Naive thymus-derived CD8-positive, alpha-beta T cell (primary cell): Measurements from ENCODE around the gene TLCD3A. TPM values are rescaled to one million over a fixed set of nuclear protein-coding genes. Genes with fewer than 3 reads are reported as not detected.
"Not testable (repeated sequence)": the region's sequence is repeated elsewhere in the genome, so short reads cannot be mapped to it uniquely, and the experiment has no call there.

Source experiments
- ATAC-seq, 2 donors: fragments of 150-1000 bp; cut with Tn5 transposase in 1 of 2; sonication (Bioruptor Pico), chemical (Tn5 transposase) in 1 of 2; 1 replicate in 1 of 2; 2 replicates in 1 of 2; pipeline ENCODE4 v1.10.0; 2021; ENCODE audit warnings: mild to moderate bottlenecking in 2 of 2, moderate library complexity in 2 of 2
- POLR2A ChIA-PET: fragments of 350-600 bp; sonication (Branson Sonifier 250); formaldehyde crosslinking; loops from one replicate; lab custom pipeline; 2021; ENCODE audit warnings: antibody characterized with exemption; lab: Charles Lee
- DNase-seq, 10 donors: peaks; one replicate each; pipeline versions ENCODE4 v3.0.0 to v3.0.0-alpha.2; 2020 to 2022
- H3K27ac Mint-ChIP-seq, 10 donors: one replicate each; pipeline ENCODE4 v1.8.0; 2020 to 2022; ENCODE audit warnings: mild to moderate bottlenecking in 10 of 10, mixed read lengths in 10 of 10, moderate library complexity in 4 of 10, inconsistent platforms in 1 of 10
- H3K27me3 Mint-ChIP-seq, 5 donors: one replicate each; pipeline ENCODE4 v1.8.0; 2021 to 2022; ENCODE audit warnings: mixed read lengths in 5 of 5
- H3K36me3 Mint-ChIP-seq, 3 donors: one replicate each; pipeline ENCODE4 v1.8.0; 2020 to 2022; ENCODE audit warnings: mixed read lengths in 3 of 3, mild to moderate bottlenecking in 2 of 3, inconsistent platforms in 1 of 3
- H3K4me1 Mint-ChIP-seq, 4 donors: one replicate each; pipeline ENCODE4 v1.8.0; 2021 to 2022; ENCODE audit warnings: mixed read lengths in 4 of 4
- H3K4me3 Mint-ChIP-seq, 10 donors: one replicate each; pipeline ENCODE4 v1.8.0; 2020 to 2022; ENCODE audit warnings: mild to moderate bottlenecking in 10 of 10, mixed read lengths in 10 of 10, moderate library complexity in 6 of 10, inconsistent platforms in 1 of 10
- H3K9me3 Mint-ChIP-seq, 9 donors: one replicate each; pipeline ENCODE4 v1.8.0; 2020 to 2022; ENCODE audit warnings: mixed read lengths in 9 of 9, mild to moderate bottlenecking in 3 of 9, inconsistent platforms in 1 of 9, moderate library complexity in 1 of 9
- polyA plus RNA-seq, 3 donors: library from polyadenylated mRNA; unstranded; fragments of 300-500 nt; fragmentation: Illumina TruSeq; gene quantifications; one replicate each; pipeline ENCODE4 v1.2.3, GENCODE V29; 2021
- total RNA-seq, 8 experiments: library from RNA in 2 of 8; stranded (reverse) in 2 of 8; gene quantifications; one replicate each; pipeline ENCODE4 v1.2.3 and lab custom pipeline; 2021 to 2026

The TLCD3A gene
- total and polyA plus RNA-seq, 5 experiments from 2014 or later = 0.98 to 3.8 (median 2.0) TPM

- Mint-ChIP-seq H3K36me3 (peaks cover 0 to 71% (median 5%) of the 10 kb centered on the region in 3 donors), H3K4me3 (no peak overlapping the region), H3K9me3 (no peaks in the 10 kb centered on the region), H3K4me1 (peaks cover 5 to 24% (median 12%) of the 10 kb centered on the region in 4 donors), H3K27ac (peak overlapping the region in 5 of 10 donors; percentile 18 to 72 (median 47)), H3K27me3 (no peaks in the 10 kb centered on the region)
- POLR2A ChIA-PET = no interaction called here
- ATAC-seq = no peak
- DNase-seq = no peak
These were observed 9.9 kb downstream of the TLCD3A start for GRCh38 chr17:742147-742793.

DNA sequence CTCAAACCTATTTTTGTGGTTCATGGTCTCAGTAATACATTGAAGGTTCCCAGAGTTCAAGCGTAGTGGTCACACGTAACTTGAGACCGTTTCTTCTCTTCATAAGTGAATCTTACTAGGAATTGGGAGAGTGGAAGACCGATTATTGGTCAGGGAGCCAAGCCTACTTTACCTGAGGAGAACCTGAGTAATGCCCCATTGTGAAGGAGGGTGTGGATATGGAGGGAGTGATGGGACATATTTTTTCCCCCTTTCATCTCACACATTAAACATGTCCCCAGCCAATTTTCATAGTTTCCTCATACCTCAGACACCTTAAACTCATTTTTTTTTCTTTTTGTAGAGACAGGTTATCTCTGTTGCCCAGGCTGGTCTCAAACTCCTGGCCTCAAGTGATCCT lies 10.7 kb downstream of the TLCD3A start:
- DNase-seq (no peak), ATAC-seq (no peak)
- Mint-ChIP-seq H3K9me3 (no peaks in the 10 kb centered on the region), H3K27ac (peak overlapping the region in 2 of 10 donors; percentile 11 to 73), H3K4me1 (peaks cover 10 to 27% (median 15%) of the 10 kb centered on the region in 4 donors), H3K36me3 (peaks cover 0 to 79% (median 5%) of the 10 kb centered on the region in 3 donors), H3K4me3 (no peak overlapping the region), H3K27me3 (no peaks in the 10 kb centered on the region)
- POLR2A ChIA-PET = no interaction called here

GRCh38 chr17:744937-745336 lies 12.5 kb downstream of the TLCD3A start:
- Mint-ChIP-seq H3K4me3 (no peak overlapping the region), H3K27ac (no peak overlapping the region), H3K9me3 (no peaks in the 10 kb centered on the region), H3K4me1 (peaks cover 20 to 40% (median 23%) of the 10 kb centered on the region in 4 donors), H3K36me3 (peaks cover 0 to 77% (median 8%) of the 10 kb centered on the region in 3 donors), H3K27me3 (no peaks in the 10 kb centered on the region)
- POLR2A ChIA-PET = no interaction called here
- ATAC-seq (no peak), DNase-seq (no peak)

GRCh38 chr17:745406-745805 lies 13.0 kb downstream of the TLCD3A start:
- Mint-ChIP-seq H3K27ac (peak overlapping the region in 1 of 10 donors; percentile 53), H3K4me3 (no peak overlapping the region), H3K9me3 (no peaks in the 10 kb centered on the region), H3K4me1 (peaks cover 22 to 40% (median 25%) of the 10 kb centered on the region in 4 donors), H3K36me3 (peaks cover 0 to 75% (median 8%) of the 10 kb centered on the region in 3 donors), H3K27me3 (no peaks in the 10 kb centered on the region)
- POLR2A ChIA-PET = no interaction called here
- no peak for DNase-seq
- no peak for ATAC-seq

- peaks cover 0 to 67% (median 8%) of the 10 kb centered on the region in 3 donors for H3K36me3 Mint-ChIP-seq
- H3K27ac Mint-ChIP-seq = no peak overlapping the region
- H3K9me3 Mint-ChIP-seq = no peaks in the 10 kb centered on the region
- no peak for DNase-seq
- no peak overlapping the region for H3K4me3 Mint-ChIP-seq
- POLR2A ChIA-PET = no interaction called here
- ATAC-seq = no peak
- H3K27me3 Mint-ChIP-seq = no peaks in the 10 kb centered on the region
- peaks cover 25 to 41% (median 30%) of the 10 kb centered on the region in 4 donors for H3K4me1 Mint-ChIP-seq
These were observed 13.8 kb downstream of the TLCD3A start for GRCh38 chr17:746181-746580.

DNA sequence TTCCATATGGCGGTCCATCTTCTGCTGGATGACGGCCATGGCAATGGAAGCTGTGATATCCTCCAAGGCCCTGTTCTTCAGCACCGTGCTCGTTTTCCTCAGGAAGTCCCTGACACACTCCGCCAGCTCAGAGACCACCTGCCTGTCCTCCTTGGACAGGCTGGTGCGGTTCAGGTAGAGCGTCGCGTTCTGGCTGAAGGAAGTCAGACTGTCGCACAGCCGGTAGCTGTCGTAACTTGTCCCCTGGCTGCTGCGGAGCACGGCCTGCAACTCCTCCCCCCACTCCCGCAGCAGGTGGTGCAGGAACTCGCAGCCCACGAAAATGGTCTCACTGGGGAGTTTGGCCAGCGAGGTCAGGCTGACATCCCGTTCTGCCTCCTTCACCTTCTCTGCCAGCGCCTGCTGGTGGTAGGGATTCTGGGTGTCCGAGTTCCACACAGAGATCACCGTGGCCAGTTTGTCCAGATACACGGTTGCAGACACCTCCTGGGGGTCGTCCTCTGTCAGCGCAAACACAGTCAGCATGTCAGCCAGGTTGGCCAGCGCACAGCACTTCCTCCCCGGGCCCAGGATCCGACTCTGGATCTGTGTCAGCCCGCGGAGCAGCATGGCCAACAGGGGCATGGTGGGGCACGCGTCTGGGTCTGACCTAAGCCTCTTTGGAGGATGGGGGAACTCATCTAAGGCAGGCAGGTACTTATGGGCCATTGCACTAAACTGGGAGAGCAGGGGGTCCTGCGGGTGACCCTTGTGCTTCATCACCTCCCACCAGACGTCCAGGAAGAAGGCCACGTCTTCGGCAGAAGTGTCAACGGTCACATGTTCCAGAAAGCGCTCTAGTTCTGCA lies 14.6 kb downstream of the TLCD3A start:
- POLR2A ChIA-PET = no interaction called here
- ATAC-seq (no peak), DNase-seq (no peak)
- H3K4me1 Mint-ChIP-seq = peaks cover 28 to 43% (median 34%) of the 10 kb centered on the region in 4 donors
- H3K27me3 Mint-ChIP-seq = no peaks in the 10 kb centered on the region
- no peaks in the 10 kb centered on the region for H3K9me3 Mint-ChIP-seq
- H3K36me3 Mint-ChIP-seq = peaks cover 0 to 59% (median 8%) of the 10 kb centered on the region in 3 donors
- H3K4me3 Mint-ChIP-seq = no peak overlapping the region
- H3K27ac Mint-ChIP-seq = peak overlapping the region in 1 of 10 donors; percentile 18

DNA sequence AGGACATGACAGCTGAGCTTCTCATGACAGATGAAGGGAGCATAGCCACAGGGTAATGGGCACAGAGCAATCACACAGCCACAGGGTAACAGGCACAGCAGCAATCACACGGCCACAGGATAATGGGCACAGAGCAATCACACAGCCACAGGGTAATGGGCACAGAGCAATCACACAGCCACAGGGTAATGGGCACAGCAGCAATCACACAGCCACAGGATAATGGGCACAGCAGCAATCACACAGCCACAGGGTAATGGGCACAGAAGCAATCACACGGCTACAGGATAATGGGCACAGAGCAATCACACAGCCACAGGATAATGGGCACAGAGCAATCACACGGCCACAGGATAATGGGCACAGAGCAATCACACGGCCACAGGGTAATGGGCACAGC lies 16.2 kb downstream of the TLCD3A start:
- not testable (repeated sequence) for H3K27me3 Mint-ChIP-seq, DNase-seq, H3K9me3 Mint-ChIP-seq, ATAC-seq
- H3K4me3 Mint-ChIP-seq = peak overlapping the region in 1 of 10 donors; percentile 24
- H3K27ac Mint-ChIP-seq = peak overlapping the region in 3 of 10 donors; percentile 38 to 57 (median 42)
- POLR2A ChIA-PET = interaction anchor here (0.5 kb wide), 1 partner anchor 33 kb away, joined by 5 read pairs; no protein-coding TSS in a partner anchor
- peaks cover 0 to 43% (median 8%) of the 10 kb centered on the region in 3 donors for H3K36me3 Mint-ChIP-seq
- H3K4me1 Mint-ChIP-seq = peaks cover 33 to 45% (median 38%) of the 10 kb centered on the region in 4 donors

DNA sequence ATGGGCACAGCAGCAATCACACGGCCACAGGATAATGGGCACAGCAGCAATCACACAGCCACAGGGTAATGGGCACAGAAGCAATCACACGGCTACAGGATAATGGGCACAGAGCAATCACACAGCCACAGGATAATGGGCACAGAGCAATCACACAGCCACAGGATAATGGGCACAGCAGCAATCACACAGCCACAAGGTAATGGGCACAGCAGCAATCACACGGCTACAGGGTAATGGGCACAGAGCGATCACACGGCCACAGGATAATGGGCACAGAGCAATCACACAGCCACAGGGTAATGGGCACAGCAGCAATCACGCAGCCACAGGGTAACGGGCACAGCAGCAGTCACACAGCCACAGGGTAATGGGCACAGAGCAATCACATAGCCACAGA lies 17.0 kb downstream of the TLCD3A start:
- peaks cover 0 to 36% (median 5%) of the 10 kb centered on the region in 3 donors for H3K36me3 Mint-ChIP-seq
- POLR2A ChIA-PET = interaction anchor here (0.5 kb wide), 1 partner anchor 634 kb away, joined by 4 read pairs; no protein-coding TSS in a partner anchor

GRCh38 chr17:750431-751037 lies 18.1 kb downstream of the TLCD3A start:
- peaks cover 33 to 45% (median 37%) of the 10 kb centered on the region in 4 donors for H3K4me1 Mint-ChIP-seq
- peak overlapping the region; percentile 92 to 98 (median 96) for H3K4me3 Mint-ChIP-seq
- H3K9me3 Mint-ChIP-seq = no peaks in the 10 kb centered on the region
- ATAC-seq (no peak), DNase-seq (no peak)
- POLR2A ChIA-PET = interaction anchor here (0.9 to 4.2 kb wide), 6 partner anchors 13 to 246 kb away, joined by 3 to 27 read pairs (median 8); partner anchors contain the start of genes GLOD4, MRM3, TIMM22 and VPS53
- H3K27ac Mint-ChIP-seq = peak overlapping the region; percentile 41 to 98 (median 96)
- no peaks in the 10 kb centered on the region for H3K27me3 Mint-ChIP-seq
- H3K36me3 Mint-ChIP-seq = peaks cover 0 to 25% (median 3%) of the 10 kb centered on the region in 3 donors

More for the DNA sequence above, 17.0 kb downstream of the TLCD3A start:
- DNase-seq = peak in 1 of 10 donors; percentile 23
- H3K27me3 Mint-ChIP-seq, ATAC-seq, H3K9me3 Mint-ChIP-seq: not testable (repeated sequence)
- H3K27ac Mint-ChIP-seq = peak overlapping the region in 3 of 10 donors; percentile 41 to 74 (median 68)
- peaks cover 33 to 45% (median 38%) of the 10 kb centered on the region in 4 donors for H3K4me1 Mint-ChIP-seq
- peak overlapping the region in 8 of 10 donors; percentile 15 to 95 (median 70) for H3K4me3 Mint-ChIP-seq

- DNase-seq (peak in 9 of 10 donors; percentile 30 to 74 (median 47)), ATAC-seq (peak; percentile 47 to 58)
- POLR2A ChIA-PET = interaction anchor here (0.7 to 4.2 kb wide), 7 partner anchors 18 to 245 kb away, joined by 3 to 27 read pairs (median 8); partner anchors contain the start of genes GLOD4, MRM3, TIMM22 and VPS53
- H3K27me3 Mint-ChIP-seq = no peaks in the 10 kb centered on the region
- peak overlapping the region; percentile 92 to 98 (median 96) for H3K4me3 Mint-ChIP-seq
- peaks cover 33 to 45% (median 37%) of the 10 kb centered on the region in 4 donors for H3K4me1 Mint-ChIP-seq
- peak overlapping the region; percentile 93 to 98 (median 96) for H3K27ac Mint-ChIP-seq
- peaks cover 0 to 23% (median 3%) of the 10 kb centered on the region in 3 donors for H3K36me3 Mint-ChIP-seq
- H3K9me3 Mint-ChIP-seq = no peaks in the 10 kb centered on the region
These were observed 19.0 kb downstream of the TLCD3A start for GRCh38 chr17:751269-752001.

- POLR2A ChIA-PET = interaction anchor here (0.5 to 4.2 kb wide), 9 partner anchors 12 to 340 kb away, joined by 3 to 27 read pairs (median 6); partner anchors contain the start of genes GLOD4, MRM3, TIMM22 and VPS53
- Mint-ChIP-seq H3K4me3 (peak within 1 kb of the TSS; percentile 92 to 98 (median 96)), H3K4me1 (peaks cover 33 to 45% (median 37%) of the 10 kb centered on the region in 4 donors), H3K27ac (peak within 1 kb of the TSS; percentile 93 to 98 (median 97)), H3K27me3 (no peaks in the 10 kb centered on the region), H3K36me3 (peaks cover 0 to 24% (median 5%) of the 10 kb centered on the region in 3 donors), H3K9me3 (no peaks in the 10 kb centered on the region)
- ATAC-seq (peak; percentile 83 to 84), DNase-seq (peak; percentile 92 to 100 (median 98))
These were observed 19.7 kb downstream of the TLCD3A start, which contains the start of gene GEMIN4 for GRCh38 chr17:752002-752619. TSS of gene GEMIN4 (minus strand) at chr17:752264. CDS start at chr17:752142, 122 bp downstream.
